ENCODE results near the gene IL17RB.

DNA sequence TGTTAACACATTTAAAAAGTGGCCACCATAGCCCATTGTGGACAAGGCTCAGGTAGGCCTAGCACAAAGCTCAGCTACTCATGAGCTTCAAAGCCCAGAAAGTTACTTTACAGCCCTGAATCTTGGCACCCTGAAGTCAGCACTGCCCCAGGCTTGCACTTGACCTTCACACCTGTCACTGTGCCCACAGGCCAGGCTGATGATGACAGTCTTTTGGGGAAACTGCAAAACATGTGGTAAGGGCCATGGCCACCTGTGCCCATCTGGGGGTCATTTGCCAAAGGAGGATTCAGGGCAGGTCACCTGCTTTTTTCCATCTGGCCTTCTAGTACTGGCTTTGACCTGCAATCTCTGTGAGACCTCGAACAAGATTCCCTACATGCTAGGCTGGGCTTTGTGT, 11.1 kb upstream of the IL17RB start:
- TF ChIP-seq RAD21 (IDR thresholded peaks at IDR 0.05; ENCODE audit: low read depth) = no peak
- TF ChIP-seq, protein P1, sequence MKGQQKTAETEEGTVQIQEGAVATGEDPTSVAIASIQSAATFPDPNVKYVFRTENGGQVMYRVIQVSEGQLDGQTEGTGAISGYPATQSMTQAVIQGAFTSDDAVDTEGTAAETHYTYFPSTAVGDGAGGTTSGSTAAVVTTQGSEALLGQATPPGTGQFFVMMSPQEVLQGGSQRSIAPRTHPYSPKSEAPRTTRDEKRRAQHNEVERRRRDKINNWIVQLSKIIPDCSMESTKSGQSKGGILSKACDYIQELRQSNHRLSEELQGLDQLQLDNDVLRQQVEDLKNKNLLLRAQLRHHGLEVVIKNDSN (IDR thresholded peaks at IDR 0.05) = no peak
- TF ChIP-seq TEAD4 (IDR thresholded peaks at IDR 0.05) = no peak
- no peak for TF ChIP-seq YY1 (IDR thresholded peaks at IDR 0.05; ENCODE audit: low read depth)
- TF ChIP-seq CEBPB (IDR thresholded peaks at IDR 0.05) = no peak

All from Ishikawa (cell line).